Limb (tissue), 2 donors: ENCODE measurements around the gene SPATA2.
"Not testable (repeated sequence)": the region's sequence is repeated elsewhere in the genome, so short reads cannot be mapped to it uniquely, and the experiment has no call there.

Source experiments
- DNase-seq, 2 donors: peaks; one replicate each; pipeline ENCODE4 v3.0.0-alpha.2; 2016; ENCODE audit errors: extremely low spot score in 2 of 2

Gene SPATA2

DNA sequence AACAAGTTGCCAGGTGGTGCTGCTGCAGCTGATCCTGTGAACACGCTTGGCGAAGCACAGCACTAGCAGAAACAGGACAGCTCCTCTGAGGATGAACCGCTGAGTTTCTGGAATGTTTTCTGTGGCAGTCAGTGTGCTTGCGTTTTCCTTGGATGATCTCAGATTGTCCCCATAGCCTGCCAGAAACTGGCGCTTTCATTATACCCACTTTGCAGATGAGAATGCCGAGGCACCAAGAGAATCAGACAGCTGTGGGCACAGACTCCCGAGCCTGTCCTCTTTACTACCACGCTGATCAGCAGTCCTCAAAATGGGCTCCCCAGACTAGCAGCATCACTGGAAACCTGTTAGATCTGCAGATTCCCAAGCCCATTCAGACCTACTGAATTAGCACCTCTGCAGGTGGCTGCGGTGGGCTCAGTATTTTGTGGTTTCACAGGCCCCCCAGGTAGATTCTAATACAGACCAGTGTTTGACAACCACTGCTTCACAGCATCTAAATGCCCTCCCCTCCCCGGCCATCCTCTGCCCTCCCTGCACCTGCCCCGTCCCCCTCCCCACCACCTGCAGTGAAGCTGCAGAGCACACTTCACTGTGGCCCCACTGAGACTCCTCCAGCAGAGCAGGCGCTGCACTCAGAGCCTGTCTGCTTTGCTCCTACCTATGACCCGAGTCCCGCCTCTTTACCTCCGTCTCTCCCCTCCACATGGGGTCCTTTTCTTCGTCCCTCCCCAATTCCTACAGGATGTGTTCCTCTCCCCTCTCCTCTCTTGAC, 29.6 kb downstream of the SPATA2 start:
- no peak for DNase-seq

DNA sequence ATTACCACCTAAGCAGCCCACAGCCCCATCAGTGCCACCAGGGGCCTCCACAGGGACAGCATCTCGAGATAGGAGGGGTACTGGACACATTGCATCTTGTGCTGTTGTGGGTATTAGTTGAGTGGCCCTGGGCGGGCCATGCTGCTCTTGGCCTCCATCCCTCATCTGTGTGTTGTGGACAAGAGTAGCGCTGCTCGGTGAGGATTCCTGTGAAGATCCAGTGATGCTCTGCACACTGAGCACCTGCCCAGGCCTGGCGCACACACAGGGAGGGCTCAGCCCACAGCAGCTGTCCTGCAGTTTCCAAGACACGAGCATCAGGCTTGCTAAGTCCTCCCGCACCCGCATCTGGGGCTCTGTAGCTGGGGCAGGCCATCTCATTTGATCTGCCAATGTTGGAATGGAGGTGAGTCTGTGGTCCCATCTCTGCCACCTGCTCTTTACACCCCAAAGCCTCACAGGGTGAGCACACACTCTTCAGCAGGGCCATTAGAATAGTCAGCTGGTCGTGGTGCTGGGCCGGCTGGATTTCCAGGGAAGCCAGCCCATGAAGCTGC, 32.0 kb downstream of the SPATA2 start:
- DNase-seq: no peak

DNA sequence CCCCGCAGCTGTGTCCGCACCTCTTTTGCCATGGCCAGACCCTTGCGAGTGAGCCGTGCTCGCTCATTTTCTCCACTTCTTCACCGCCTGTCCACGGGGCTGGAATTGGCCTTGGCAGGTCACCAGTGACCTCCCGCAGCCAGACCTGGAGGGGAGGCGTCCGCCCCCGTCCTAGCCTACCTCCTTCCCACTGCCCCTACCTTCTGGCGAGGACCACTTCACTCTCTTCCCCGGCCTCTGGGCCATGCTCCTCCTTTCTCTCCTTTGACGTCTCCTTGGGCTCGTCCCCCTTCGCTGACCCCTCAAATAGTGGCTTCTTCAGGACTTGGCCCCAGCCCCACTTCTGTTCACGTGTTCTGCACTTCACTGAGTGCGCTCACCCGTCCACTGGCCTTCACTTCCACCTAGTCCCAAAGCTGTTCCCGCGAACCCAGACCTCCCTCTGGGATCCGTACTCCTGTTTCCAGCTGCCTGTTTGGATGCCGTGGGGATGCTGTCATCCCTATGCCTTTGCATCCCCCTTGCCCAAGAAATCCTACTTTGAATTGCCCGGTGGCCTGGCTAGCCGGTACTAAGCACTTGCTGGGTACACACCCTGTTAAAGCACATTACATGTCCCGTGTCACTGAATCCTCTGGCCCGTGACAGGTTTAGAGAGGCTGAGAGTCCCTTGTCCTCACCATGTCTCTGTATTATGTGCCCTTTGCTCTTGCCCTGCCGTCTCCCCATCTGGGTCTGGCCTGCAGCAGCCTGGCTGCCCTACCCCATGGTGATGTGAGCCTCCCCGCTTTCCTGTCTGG, 33.0 kb downstream of the SPATA2 start:
- DNase-seq: no peak

DNA sequence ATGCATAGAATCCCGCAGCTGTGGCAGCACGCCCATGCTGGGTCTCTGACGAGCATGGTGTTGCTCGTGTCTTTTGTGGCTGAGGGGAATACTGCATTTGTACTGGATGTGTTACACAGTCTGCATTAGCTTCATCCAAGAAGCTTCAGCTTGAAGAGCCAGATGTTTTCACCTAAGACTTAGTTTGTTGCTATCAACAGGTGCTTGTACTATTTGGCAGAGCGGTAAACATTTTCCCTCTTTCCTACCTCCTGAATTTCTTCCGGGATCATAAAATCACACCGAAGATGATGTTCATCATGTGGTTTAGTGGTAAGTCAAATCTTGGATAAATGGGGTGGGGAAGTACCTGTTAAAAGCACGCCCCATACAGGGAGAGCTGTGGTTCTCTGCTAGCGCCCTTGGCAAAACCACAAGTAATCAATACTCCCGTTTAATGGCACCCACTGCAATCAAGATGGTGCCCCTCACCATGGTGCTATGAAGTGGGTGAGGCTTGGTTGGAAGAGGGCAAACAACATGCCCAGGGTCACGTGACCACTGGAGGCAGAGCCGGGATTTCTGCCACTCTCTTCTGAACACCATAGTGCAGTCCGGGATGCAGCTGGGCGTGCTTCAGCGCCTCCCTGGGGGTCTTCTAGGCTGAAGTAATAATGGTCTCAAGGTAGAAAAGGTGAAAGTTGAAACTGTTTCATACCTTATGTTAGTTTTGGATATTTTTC, 34.4 kb downstream of the SPATA2 start:
- DNase-seq: no peak

DNA sequence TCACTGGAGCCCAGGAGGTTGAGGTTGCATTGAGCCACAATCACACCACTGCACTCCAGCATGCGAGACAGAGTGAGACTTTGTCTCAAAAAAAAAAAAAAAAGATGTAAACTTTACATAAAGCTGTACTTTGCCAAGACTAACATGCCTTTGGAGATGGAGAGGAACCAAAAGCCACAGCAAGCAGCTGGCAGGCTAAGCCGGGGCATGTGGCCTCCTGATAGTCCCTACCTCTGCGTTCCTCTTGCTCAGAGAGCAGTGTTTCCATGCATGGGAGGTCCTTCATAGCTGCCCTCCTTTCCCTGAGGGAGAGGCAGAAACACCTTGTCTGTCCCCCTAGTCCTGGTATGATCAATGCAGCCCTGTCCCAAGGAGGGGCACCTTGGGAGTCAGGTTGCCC, 35.2 kb downstream of the SPATA2 start:
- no peak for DNase-seq

DNA sequence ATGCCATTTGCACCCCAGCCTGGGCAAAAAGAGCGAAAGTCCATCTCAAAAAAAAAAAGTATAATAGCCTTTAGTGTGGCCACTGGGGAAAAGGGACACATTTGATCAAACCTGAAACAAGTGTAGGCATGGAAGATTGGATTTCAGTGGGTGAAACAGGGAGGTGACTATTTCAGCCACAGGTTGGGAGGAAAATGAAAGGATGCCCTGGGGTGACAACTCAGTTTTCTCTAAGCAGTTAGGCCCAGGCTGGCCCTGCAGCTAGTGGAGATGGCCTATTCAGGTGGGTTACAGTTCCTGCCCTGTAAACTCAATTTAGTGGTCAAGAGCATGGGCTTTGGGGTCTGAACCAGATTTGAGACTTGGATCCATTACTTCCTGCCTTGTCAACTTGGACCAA, 36.4 kb downstream of the SPATA2 start:
- DNase-seq: no peak

DNA sequence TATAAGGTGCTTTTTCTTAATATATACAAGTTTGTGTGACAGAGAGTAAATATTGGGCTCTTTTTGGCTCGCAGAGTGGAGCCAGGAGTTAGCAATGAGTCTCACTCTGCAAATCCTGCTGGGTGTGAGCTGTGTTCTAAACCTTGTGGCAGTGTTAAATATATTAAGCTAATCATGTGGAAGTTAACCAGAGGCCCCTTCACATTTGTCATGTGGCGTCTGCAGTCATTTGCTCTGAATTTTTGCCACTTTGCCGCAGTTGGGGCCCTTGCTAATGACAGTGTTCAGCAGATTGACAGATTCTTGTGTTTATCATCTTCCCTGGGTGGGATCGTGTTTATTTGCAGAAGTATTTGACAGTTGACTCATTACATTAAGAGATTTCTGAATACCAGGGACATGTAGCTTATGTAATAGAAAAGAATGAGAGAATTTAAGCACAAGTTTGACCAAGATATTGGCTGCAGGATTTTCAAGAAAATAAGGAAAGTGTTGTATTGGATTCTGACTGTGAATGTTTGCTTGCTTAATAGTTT, 37.9 kb downstream of the SPATA2 start:
- DNase-seq: no peak

DNA sequence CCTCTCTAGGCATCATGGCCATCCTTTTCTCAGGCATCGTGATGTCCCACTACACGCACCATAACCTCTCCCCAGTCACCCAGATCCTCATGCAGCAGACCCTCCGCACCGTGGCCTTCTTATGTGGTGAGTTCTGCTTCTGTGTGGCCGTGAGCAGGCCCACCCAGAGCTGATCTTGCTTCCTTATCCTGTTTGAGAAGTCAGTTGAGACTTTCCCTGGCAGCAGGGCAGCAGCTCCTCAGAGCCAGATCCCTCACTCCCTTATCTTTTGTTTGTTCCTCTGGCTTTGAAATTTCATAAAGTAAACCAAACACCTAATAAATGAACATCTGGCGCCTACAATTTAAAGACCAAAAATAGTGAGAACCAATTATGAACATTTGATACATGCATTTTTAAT, 40.6 kb downstream of the SPATA2 start:
- DNase-seq: no peak

DNA sequence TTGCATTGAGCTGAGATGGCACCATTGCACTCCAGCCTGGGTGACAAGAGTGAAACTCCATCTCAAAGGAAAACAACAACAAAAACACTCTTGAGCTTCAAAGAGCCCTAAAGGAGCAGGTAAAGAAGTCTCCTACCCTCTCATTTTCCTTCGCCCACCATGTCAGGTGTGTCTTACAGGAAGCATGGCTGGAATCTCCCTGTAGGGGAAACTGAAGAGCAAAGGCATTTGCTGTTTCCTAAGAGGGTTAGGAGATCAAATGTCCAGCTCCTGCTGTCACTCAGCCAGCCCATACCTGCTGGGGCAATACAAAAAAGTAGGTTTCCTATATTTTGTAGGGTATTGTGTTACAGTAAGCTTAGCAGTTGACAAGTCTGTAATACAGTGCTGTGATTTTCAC, 43.3 kb downstream of the SPATA2 start:
- DNase-seq: no peak

DNA sequence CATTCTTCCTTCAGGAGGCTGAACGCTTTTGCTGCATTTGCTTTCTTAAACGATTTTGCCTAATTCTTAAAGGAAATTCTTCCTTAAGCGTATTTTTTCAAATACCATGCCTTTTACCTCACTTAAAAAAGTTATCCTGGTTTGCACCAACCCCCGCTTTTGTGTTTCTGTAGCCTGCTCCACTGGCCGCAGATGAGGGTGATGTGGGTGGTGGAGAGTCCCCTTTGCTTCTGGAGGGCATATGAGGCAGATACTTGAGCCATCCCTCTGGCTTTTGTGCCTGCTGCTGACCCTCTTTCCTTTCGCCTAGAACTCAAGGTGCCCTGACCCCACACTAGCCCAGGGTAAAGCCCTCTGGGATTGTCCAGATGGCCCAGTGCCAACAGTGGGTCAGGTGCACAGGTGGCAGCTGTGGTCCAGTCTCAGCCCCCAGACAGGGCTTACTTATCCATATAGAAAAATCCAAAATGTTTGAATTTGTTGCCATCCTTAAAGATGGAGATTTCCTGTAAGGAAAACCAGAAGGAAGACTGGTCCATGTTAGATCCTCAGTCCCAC, 43.9 kb downstream of the SPATA2 start:
- no peak for DNase-seq

DNA sequence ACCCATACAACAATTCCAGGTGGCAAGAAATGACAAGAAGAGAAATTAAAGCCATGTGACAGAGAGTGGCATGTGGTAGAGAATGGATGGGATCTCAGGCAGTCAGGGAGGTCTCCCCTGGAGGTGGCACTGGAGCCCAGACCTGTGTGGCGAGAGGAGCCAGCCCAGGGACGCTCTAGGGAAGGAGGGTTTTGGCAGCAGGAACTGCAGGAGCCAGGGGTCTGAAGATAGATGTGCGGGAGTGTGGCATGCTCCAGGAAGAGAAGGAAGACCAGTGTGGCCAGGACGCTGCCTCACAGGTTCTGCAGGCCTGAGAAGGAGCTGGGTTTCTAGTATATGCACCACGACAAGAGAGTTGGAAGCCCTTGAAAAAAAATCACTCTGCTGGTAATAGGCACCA, 45.1 kb downstream of the SPATA2 start:
- no peak for DNase-seq

DNA sequence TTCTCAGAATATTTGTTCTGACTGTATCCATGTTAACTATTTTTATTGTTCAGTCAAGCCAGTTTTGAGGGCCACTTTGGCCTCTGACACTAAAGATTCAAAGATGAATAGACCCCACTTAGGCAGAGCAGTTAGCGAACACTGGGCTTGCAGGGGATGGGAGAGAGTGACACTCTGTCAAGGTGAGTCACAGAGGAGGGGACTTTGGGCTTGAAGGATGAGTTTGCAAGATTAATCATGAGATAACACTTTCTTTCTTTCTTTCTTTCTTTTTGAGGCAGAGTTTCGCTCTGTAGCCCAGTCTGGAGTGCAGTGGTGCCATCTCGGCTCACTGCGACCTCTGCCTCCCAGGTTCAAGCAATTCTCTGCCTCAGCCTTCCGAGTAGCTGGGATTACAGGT, 46.4 kb downstream of the SPATA2 start:
- no peak for DNase-seq

DNA sequence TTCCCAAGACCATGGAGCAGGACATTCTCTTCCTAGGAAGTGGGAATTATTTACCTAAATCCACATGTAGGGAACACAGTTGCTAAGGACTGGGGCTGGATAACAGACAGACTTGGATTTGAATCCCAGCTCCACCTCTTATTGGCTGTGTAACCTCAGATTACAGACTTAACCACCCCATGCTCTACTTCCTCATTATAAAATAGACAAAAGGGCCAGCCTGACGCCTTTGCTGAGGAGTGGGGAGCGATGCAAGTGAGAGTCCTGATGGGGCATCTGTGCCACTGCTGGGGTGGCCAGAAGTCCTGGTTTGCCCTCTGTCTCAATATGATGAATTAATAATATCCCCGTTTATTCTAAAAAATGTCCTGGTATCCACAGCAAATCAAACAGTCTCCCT, 46.8 kb downstream of the SPATA2 start:
- DNase-seq: no peak

DNA sequence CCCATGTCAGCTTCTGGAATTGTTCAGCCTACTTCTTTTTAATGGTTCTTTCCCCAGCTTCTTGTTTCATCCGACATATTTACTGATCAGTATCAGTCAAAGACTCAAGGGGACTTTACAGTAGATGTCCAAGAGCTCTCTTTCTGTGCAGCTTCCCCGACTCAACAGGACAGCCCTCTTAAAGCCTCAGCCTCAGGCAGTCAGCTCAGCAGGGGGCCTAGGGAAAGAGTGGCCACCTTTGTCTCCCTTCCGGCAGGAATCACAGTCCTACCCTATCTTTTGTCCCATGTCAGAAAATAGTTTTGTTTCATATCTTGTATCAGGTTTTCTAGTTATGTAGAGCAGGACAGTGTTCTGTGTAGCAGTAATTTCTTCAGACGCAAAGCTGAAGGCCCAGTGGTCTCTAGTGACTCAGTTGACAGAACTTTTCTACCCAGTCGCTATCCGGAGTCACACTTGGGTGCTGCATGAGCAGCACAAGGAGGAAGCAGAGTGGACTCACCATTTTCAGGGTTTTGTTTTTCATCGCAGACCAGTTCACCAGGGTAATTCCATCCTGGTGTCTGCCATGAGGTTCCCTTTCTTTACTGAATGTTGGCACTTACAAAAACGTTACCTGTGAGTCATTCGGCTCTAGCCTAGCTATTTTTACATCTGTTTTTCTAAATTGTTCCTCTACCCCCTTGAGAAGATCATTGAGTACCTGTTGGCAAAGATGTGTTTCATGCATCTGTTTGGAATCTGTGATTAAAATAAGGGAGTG, 47.7 kb downstream of the SPATA2 start:
- DNase-seq: no peak

DNA sequence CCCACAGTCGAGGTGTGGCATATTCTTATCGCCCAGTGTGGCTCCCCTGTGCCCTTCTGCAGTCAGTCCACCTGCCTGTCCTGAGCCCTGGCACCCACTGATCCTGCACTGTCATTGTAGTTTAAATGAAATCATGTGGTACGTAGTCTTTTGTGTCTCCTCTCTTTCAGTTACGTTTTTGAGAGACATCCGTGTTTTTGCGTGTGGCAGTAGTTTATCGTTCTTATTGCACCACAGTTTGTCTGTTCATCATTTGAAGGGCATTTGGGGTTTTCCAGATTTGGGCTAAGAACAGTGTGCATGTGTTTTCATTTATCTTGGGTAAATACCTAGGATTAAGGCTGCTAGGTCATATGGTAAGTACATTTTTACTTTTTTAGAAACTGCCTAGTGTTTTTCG, 49.3 kb downstream of the SPATA2 start:
- no peak for DNase-seq

DNA sequence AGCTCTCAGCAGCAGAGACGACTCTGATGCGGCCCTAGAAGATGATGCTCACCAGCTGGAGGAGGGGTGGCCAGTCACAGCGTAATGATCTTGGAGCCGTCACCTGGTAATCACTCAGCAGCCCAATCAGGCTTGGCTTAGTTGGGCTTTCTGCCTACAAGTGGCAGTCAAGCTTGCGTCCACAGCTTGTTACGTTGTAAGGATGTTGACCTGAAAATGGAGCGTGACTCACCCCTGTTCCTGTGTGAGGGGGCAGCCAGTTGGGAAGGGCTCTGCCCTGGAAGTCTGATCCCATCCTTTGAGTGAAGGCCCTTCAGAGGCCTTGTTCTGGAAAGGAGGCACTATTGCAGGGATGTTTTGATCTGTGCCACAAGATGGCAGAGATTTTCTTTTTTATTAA, 49.8 kb downstream of the SPATA2 start:
- no peak for DNase-seq

DNA sequence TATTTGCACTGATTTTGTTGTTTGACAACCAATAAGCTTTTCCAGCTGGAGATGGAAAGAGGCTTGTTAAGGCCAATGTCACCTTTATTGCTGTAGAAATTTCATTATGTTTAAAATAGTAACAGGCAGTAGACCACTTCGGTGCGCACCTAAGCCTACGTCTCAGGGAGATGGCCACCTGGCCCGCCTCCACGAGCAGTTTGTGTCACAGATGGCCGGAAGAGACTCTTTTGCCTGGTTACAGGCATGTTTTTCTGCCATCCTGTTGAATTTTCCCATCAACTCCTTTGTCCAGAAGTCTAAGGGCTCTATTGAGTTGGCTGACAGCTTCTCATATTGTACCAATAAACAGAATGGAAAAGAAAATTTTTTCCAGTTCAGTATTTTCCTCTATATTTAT, 51.7 kb downstream of the SPATA2 start:
- DNase-seq: no peak

DNA sequence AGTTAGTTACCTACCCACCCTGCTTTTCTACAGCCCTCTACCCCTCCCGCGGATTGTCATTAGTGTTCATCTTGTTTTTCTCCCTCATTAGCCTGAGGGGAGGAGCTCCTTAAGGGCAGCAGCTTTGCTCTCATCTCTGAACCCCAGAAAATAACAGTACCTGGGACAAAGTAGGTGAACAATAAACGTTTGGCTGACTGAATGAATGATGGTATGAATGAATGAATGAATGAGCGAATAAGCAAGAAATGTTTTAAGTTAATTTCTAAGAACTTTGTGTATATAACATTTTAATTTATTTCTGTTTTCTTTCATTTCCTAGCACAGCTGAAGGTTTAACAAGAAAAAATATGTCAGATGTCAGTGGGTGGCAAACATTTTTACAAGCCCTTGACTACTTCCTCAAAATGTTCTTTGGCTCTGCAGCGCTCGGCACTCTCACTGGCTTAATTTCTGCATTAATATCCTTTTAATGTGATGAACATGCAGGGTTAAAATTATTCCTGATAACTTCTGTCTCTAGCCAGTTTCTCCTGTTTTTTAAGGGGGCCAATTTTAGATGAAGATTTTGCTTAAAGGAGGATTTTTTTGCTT, 52.6 kb downstream of the SPATA2 start:
- no peak for DNase-seq

DNA sequence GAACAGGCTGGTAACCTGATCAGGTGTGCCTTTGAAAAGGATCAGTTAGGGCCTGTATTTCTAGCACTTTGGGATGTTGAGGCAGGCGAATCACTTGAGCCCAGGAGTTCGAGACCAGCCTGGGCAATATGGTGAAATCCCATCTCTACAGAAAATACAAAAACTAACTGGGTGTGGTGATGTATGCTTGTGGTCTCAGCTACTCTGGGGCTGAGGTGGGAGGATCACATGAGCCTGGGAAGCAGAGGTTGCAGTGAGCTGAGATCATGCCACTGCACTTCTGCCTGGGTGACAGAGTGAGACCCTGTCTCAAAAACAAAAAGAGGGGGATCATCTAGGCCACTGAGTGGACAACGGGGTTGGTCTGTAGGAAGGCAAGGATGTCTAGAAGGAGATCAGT, 54.1 kb downstream of the SPATA2 start:
- not testable (repeated sequence) for DNase-seq

DNA sequence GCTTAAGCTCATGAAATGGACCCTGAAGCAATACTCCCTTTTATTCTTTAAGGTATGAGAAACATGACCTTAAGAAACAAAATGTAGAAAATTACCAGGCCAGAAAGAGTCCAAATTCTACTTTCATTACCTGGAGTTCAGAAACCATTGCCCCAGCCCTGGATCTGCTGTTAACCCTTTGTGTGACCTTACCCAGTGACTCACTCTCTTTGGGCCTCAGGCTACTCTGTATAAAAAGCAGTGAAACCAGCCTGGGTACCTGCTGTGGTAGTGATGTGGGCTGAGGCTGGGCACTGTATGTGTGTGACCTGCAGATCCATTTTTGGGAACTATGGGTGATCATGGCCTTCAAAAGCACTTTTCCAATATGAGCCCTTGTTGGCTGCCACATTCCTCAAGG, 55.5 kb downstream of the SPATA2 start:
- DNase-seq: no peak
